T1000 (cell line): ENCODE measurements around the gene TUBB2A.
"Not testable (repeated sequence)": the region's sequence is repeated elsewhere in the genome, so short reads cannot be mapped to it uniquely, and the experiment has no call there.

Experiments
- DNase-seq: peaks from one replicate; lab custom pipeline; 2025; ENCODE audit warnings: mixed read lengths; lab: John Stamatoyannopoulos, UW

Gene TUBB2A

DNA sequence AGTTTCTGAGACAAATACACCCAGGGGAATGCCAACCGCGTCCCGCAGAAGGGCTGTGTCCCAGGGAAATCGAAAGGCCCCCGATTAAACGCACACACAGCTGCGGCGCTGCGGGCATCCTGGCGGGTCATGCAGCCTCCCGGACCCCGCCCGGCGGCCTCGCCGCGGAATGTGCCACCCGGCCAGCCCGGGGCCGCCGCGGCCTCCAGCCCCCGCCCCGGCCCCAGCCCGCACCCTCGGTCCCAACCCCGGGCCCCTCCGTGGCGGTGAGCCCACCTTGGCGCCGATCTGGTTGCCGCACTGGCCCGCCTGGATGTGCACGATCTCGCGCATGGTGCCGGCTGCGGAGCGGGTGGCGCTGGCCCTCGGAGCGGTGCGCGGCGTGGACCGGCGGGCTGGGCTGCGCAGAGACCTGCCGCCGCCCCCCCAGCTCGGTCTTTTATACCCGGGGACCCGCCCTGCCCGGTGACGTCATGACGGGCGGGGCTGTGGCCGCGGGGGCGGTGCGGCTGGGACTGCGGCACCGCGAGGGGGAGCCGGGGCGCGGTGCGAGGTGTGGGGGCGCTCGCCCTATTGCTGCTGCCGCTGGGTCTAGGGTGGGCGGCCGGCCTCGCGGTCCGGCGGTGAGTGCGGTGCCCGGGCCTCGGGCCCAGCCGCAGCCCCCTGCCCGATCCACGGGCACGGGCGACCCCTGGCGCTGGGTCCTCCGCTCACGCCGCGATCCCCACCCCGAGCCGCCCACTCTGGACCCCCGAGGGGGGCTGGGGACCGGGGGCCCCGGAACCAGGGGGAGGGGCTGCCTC, at the start of gene TUBB2A:
Gene TUBB2A, minus strand, starts transcription at position 414 of the 803 bp plus-strand sequence. Its CDS starts 81 bp downstream, at position 333.
- peak; percentile 65 for DNase-seq

DNA sequence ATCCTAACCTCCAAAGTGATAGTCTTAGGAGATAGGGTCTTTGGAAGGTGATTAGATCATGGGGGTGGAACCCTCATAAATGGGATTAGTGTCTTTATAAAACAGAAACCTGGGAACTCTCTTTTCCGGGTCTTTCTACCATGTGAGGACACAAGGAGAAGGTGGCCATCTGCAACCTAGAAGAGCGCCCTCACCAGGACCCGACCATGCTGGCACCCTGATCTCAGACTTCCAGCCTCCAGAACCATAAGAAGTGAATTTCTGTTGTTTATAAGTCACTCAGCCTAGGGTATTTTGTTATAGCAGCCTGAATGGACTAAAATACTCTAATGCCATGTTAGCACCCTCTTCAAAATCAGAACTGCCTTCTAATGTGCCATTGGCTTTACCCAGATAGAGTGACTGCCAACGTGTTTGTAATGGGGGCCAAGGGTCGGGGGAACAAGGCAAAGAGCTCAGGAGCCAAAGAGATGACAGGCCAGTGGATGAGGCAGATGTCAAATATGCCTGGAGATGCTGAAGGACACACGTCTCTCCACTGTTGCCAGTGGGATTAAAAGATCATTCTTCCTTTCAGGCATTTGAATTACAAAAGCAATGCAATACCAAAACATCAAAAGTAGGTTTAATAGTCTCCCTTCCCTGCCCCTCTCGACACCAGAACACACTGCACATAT, 49.1 kb upstream of the TUBB2A start:
- DNase-seq: no peak

DNA sequence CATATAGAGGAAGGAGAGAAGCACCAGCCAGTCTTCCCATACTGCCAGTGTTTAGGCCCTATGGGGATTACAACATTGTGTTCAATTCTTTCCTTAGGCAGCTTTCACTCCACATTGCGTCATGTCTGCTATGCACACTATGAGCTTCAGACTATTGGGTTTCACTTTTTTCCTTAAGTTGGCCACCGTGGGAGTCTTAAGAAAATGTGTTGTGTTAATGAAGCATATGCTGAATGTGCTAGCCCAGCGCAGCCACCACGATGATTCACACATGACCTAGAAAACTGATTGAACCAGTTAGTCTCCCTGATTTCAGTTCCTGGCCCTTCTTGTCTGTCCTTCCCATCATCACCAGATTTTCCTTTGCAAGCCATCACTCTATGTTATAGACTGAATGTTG, 48.6 kb upstream of the TUBB2A start:
- DNase-seq: no peak

DNA sequence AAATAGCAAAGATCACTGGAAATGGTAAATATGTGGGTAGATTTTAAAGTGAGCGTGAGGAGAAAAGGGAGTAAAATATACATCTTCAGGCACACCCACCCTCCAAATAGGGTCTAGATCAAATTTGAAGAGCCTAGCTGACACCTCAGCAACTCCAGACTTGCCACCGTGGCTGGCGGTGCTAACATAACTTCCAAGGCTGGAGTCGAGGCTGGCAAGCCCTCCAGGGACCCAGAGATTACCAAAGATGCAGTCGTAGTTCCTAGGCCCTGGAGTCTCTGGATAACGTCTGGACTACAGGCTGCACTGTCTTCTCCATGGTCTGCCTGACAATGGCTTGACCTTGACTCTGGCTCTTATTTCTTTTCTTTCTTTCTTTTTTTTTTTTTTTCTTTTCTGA, 47.6 kb upstream of the TUBB2A start:
- no peak for DNase-seq

DNA sequence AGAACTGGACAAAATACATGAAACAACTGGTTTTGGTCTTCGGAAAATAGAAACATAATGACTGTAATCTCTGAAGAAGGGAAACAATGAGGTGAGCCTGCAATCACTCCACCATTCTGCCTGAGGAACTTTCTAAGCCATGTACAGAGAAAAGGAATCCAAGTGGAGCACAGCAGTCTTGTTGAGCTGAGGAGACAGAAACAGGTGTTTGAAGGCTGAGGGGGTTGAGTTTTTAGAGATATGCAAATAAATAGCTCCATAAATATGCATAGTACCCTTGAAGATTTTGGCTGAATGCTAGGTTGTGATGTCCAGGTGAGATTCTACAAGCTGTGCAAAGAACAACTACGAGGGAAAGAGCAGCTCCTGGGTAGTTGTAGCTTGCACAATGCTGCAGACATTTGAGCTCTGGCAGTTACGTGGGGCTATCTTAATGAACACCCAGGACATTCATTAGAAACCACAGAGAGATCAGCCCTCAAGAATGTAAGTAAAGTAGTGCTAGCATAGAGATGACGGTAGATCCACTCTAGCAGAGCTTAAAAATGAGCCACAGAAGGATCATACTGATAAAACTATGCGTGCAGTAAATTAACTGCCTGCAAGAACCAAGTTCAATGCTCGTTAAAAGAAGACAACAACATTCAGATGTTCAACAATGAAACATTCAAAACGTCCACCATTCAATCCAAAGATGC, 45.8 kb upstream of the TUBB2A start:
- DNase-seq: no peak

DNA sequence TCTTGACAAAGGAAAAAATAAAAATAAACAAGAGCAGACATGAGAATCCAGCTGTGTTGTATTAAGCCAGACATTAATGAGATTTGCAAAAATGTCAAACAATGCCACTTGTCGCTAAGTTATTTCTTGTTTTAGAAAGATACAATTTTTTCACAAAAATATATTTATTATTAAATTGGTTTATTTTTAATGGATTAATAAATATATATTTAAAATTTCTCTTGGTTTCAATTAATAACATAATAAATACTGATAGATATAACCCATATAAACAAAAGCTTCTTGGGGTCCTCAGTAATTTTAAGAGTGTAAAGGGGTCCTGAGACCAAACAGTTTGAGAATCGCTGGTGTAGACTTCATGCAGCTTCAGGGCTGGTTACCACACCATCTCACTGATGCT, 44.0 kb upstream of the TUBB2A start:
- DNase-seq: no peak

DNA sequence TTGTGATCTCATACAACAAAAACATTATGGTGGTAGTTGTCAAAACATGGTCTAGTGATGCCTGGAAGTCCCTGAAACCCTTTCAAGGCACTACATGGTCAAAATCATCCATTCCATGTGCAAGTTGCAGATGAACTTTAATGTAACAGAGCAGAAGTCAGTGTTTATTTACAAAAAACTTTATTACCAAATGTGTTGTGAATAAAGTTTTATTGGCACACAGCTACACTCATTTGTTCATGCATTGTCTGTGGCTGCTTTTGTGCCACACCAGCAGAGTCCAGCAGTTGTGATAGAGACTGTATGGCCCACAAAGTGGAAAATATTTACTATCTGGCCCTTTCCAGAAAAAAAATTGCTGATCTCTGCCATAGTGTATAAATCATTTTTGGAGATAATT, 43.3 kb upstream of the TUBB2A start:
- DNase-seq: no peak

DNA sequence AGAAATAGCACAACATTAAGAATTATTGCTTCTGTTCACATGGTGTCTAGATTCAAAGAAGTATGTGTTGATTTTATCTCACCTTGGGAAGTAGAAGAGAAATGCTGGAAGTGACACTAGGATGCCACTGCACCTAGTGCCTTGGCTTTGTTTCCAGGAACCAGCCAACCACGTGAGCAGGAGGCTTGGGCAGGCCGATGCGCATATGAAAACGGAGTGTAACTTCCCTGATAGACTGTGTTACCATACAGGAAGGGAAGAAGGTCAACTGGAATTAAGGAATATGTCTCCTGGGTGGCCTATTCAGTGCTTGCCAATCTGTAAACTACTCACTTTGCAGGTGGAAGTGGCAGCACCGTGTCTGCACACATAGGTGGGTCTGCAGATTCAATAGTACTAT, 42.0 kb upstream of the TUBB2A start:
- no peak for DNase-seq

DNA sequence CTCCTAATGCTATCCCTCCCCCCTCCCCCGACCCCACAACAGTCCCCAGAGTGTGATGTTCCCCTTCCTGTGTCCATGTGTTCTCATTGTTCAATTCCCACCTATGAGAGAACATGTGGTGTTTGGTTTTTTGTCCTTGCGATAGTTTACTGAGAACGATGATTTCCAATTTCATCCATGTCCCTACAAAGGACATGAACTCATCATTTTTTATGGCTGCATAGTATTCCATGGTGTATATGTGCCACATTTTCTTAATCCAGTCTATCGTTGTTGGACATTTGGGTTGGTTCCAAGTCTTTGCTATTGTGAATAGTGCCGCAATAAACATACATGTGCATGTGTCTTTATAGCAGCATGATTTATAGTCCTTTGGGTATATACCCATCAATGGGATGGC, 40.4 kb upstream of the TUBB2A start:
- not testable (repeated sequence) for DNase-seq

DNA sequence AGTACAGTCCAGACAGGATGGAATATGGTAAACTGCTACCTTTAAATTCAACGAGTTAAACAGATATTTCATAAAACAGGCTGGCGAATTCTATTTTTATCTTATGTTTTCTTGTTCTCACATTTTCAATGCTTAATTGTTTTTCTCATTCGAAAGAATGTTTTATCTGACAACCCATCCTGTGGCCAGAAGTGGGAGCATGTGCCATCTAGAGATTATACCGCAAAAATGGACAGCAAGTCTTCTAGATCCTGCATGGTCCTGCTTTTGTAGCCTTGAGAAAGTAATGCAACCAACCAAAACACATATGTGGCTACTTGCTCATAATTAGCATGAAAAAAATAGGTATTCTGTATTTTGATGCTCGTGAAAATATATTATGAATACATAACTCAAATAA, 39.4 kb upstream of the TUBB2A start:
- DNase-seq: no peak

DNA sequence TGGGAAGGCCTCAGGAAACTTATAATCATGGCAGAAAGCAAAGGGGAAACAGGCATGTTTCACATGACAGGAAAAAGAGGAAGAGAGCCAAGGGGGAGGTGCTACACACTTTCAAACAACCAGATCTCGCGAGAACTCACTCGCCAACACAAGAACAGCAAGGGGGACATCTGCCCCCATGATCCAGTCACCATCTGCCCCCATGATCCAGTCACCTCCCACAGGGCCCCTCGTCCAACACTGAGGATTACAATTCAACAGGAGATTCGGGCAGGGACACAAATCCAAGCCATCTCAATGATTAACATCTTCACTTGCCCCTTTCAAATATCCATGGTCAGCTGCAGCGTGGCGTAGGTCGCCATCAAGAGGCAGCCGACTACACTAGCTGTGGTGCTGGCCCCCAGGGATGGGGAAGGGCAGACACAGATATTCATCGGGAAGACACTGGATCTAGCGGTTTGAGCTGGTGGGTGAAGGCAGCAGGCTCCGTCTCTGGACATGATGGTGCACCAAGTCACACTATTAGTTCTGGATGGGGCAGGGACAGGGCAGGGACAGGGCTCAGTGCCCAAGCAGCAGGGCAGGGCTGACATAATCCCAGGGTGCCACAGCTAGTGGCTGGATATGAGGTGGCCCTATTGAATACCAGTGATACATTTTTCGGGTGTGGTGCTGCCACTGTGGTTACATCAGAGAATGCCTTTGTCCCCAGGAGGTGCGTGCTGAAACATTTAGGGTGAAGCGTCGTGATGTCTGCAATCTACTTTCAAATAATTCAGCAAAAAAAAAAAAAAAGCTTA, 38.6 kb upstream of the TUBB2A start:
- DNase-seq: no peak

DNA sequence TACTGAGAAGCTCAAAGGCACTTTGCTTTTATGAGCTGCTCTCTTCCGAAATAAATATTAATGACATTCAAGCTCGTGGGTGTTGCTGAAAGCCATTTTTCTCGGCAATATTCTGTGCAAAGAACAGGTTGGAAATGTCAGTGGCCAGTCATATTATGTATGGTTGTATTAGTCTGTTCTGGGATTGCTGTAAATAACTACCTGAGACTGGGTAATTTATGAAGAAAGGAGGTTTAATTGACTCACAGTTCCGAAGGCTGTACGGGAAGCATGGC, 38.0 kb upstream of the TUBB2A start:
- no peak for DNase-seq

DNA sequence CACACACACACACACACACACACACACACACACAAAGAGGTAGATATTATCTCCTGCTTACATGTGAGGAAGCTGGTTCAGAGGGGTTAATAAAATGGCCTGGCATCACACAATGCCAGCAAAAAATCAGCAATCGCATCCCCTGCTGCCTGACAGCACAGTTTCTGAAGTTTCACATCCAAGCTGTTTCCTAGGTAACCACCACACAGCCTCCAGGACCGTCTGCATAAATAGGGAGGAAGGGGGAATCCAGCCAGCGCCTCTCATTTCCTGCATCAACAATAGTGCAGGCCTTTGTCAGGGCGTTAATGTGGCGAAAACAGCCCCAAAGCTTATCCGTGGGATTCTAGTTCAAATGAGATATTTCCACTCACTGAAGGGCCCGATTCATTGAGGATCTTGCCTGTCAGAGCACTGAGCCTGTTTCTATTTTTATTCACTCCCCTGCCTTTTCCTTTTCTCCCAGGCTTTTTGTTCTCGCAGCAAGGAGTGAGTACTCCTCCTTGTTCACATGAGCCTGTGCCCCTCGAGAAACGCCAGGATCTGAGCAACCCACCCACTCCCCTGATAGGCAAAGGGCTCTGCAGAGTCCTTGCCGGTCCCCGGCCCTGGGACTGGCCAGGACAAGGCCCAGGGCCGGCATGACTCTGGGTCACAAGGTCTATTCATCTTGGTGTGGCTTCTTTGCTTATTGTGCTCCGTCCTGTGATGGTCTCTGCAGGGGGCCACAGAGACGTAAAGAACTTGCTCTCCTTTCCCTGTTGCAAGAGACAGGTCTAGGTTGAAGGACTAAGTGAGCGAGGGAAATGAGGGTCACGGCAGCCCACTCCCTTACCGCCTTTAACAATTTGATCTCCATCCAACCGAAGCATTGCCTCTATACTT, 37.4 kb upstream of the TUBB2A start:
- DNase-seq: no peak

DNA sequence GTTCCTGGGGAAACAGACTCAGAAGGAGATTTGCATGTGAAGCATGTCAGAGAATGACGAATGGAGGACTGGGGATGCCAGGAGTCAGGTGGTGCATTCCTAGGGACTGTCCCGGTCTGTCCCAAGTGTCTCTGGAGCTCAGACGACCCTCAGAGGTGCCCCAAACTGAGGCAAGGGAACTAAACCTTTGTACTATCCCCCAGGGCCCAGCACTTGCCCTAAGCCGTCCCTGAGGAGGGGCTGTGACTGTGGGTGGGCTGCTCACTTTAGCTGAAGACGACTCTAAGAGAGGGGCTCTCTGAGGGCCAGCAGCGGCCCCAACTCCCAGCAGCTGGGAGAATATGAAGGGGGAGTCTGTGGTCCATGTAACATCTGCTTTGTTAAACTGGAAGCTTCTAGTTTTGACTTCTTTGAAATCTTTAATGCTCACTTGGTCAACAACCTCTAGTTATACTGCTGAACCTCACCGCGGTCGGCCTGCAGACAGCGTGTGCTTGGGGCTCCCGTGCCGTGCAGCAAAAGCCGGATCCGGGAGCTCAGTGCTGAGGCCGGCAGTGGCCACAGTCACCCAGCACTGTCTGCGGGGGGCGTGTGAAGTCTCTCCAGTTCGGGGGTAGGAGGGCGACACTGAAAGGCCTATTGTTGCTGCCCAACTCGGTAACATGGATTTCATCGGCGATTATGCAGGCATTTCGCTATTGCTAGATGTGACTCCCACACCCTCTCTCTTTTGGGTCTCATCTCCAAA, 35.9 kb upstream of the TUBB2A start:
- DNase-seq: no peak

DNA sequence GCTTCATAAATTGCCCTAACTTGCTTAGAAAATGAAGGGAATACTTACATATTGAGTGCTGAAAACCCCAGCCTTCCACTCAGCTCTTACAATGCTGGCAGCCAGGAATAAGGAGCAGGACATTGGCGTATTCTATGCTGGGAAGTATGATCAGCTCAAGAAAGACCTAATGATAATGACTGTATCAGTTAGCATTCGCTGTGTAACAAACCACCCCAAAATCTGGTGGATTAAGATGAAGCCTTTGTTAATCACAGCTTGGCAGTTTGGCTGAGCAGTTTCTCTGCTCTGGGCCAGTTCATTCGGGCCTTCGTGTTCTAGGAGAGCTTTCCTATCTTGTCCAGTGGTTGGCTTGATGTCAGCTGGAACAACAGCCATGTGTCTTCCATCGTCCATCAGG, 33.4 kb upstream of the TUBB2A start:
- no peak for DNase-seq

DNA sequence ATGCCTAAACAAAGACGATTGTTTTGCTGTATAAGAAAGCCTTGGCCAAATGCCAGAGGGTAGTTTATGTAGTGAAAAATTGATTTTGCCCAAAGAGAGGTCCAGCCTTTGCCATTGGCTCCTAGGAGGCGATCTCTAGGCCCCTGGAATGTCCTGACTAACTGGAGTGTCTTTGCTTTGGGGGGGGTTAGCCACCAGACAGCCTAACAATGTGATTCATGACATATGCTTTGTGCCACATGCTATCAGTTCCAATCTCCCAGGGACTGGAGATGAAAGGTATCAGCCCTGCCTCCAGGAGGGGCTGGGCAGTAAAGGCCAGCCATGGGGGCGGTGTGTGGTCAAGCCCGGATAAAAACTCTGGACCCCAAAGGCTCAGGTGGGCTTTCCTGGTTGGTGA, 32.7 kb upstream of the TUBB2A start:
- DNase-seq: no peak

DNA sequence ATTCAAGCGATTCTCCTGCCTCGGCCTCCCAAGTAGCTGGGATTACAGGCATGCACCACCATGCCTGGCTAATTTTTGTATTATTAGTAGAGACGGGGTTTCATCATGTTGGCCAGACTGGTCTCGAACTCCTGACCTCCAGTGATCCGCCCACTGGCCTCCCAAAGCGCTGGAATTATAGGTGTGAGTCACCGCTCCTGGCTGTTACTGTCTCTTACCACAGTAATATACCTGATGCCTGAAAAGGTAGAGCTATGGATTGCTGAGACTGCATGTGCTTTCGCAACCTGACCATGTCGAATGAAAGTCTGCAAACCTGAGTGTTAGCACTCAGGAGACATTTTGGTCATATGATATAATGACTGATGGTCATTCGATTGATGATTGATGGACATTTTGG, 31.8 kb upstream of the TUBB2A start:
- not testable (repeated sequence) for DNase-seq

DNA sequence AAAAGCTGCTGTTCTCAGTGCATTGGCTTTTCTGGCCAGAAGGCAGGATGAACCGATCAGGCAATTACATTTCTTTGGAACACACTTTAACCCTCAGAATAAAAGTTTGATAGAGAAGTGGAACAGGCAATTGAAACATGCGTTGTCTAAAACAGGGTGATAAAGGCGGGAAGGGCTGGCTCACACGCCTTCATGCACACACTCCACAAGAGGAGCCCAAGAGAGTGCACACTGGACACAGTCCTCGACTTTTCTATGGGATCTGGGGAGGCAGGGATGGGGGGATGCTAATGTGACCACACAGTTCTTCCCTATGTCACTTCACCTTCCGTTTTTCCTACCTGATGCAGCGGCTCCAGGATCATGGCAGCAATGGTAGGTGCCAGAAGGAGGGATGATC, 30.9 kb upstream of the TUBB2A start:
- no peak for DNase-seq

DNA sequence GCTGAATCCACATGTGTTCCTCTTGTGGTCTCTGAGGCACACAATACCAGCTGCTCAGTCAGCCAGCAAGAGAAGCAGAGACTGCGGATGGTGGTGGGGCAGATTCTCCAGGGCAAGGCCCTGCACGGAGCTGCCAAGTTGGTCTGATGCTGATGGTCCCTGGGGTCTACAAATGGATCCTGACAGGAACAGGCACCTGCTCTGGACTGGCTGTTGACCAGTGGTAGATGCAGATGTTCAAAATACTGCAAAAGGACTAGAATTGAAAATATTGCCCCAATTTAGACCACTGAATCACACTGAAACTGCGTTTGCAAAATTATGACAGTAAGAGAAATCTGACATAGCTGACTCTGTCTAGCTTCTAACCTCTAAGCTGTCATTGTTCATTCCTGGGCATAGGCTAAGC, 29.6 kb upstream of the TUBB2A start:
- DNase-seq: no peak

DNA sequence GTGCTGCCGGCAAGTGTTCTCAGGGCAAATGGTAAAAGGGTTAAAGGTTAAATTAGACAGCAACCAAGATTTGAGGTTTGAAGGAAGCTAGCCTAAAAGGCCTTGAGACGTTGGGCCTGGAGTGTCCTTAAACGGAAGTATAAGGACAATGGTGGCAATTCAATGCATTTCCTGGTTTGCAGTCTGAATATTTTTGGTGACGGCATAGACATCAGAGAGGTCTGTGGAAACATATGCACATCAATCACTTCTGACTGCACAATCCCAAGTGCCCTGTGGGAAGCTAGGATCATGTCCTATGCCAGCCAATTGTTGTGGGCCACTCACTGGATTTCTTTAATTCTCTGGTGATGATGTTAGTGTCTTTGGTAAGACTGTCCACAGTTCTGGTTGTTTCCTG, 25.7 kb upstream of the TUBB2A start:
- no peak for DNase-seq

DNA sequence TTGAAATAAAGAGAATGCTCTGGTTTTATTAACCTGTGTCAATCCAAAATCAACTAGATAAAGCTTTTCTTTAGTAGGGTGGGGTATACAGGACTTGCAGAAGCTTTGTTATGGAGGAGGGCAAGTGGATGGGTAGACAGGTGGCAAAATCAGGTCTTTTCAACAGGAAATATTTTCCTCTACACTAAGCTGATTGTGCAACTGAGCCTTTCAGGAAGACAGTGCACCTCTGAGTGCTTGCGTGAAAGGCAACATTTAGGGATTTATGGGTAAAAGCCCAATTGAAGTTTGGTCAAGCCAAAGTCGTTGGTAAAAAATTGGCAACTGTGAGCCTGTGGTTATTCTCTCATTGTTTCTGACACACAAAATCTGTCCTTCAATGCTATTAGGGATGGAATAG, 23.8 kb upstream of the TUBB2A start:
- DNase-seq: no peak
